ENCODE data around the gene NAT8L. TPM values are rescaled to one million over a fixed set of nuclear protein-coding genes. Genes with fewer than 3 reads are reported as not detected.
A peak's percentile ranks its signal among the peaks of the same experiment; 100 is the strongest.

Gene NAT8L
- total RNA-seq, 1 experiment from 2014 or later = 3.4 TPM

GRCh38 chr4:2075987-2076907, 17.1 kb downstream of the NAT8L start:
- DNase-seq (ENCODE audit: low read depth) = peak; percentile 1

- DNase-seq (ENCODE audit: low read depth) = peak; percentile 2
These were observed 17.9 kb downstream of the NAT8L start for GRCh38 chr4:2076908-2077536.

- DNase-seq (ENCODE audit: low read depth) = peak; percentile 0
These were observed 18.7 kb downstream of the NAT8L start for GRCh38 chr4:2077537-2078460.

GRCh38 chr4:2078584-2078983, 19.5 kb downstream of the NAT8L start:
- no peak for DNase-seq (ENCODE audit: low read depth)

GRCh38 chr4:2079006-2079405, 19.9 kb downstream of the NAT8L start:
- no peak for DNase-seq (ENCODE audit: low read depth)

- DNase-seq (ENCODE audit: low read depth) = peak; percentile 0
These were observed 20.8 kb downstream of the NAT8L start for GRCh38 chr4:2079926-2080325.

GRCh38 chr4:2080429-2081300, 21.5 kb downstream of the NAT8L start:
- DNase-seq (ENCODE audit: low read depth) = peak; percentile 2

GRCh38 chr4:2081540-2081939, 22.4 kb downstream of the NAT8L start:
- no peak for DNase-seq (ENCODE audit: low read depth)

- DNase-seq (ENCODE audit: low read depth) = peak; percentile 0
These were observed 23.0 kb downstream of the NAT8L start for GRCh38 chr4:2082118-2082517.

GRCh38 chr4:2082627-2083026, 23.5 kb downstream of the NAT8L start:
- DNase-seq (ENCODE audit: low read depth) = no peak

- peak; percentile 0 for DNase-seq (ENCODE audit: low read depth)
These were observed 24.1 kb downstream of the NAT8L start for GRCh38 chr4:2083116-2083825.

- DNase-seq (ENCODE audit: low read depth) = no peak
These were observed 24.7 kb downstream of the NAT8L start for GRCh38 chr4:2083826-2084160.

GRCh38 chr4:2084316-2084715, 25.2 kb downstream of the NAT8L start:
- DNase-seq (ENCODE audit: low read depth) = no peak

GRCh38 chr4:2085496-2085901, 26.4 kb downstream of the NAT8L start:
- peak; percentile 2 for DNase-seq (ENCODE audit: low read depth)

- DNase-seq (ENCODE audit: low read depth) = no peak
These were observed 28.0 kb downstream of the NAT8L start for GRCh38 chr4:2087170-2087569.

GRCh38 chr4:2089222-2089621, 30.1 kb downstream of the NAT8L start:
- no peak for DNase-seq (ENCODE audit: low read depth)

GRCh38 chr4:2090642-2091041, 31.5 kb downstream of the NAT8L start:
- no peak for DNase-seq (ENCODE audit: low read depth)

GRCh38 chr4:2091990-2092668, 33.0 kb downstream of the NAT8L start:
- no peak for DNase-seq (ENCODE audit: low read depth)

- no peak for DNase-seq (ENCODE audit: low read depth)
These were observed 33.5 kb downstream of the NAT8L start for GRCh38 chr4:2092669-2093053.

- DNase-seq (ENCODE audit: low read depth) = no peak
These were observed 34.1 kb downstream of the NAT8L start for GRCh38 chr4:2093265-2093664.

Data from Daoy (cell line).